Measurements from ENCODE around the gene NCKAP5L. TPM values are rescaled to one million over a fixed set of nuclear protein-coding genes. Genes with fewer than 3 reads are reported as not detected.

Gene NCKAP5L
- total RNA-seq, 2 donors from 2014 or later: 21.2 to 24.1 TPM

DNA sequence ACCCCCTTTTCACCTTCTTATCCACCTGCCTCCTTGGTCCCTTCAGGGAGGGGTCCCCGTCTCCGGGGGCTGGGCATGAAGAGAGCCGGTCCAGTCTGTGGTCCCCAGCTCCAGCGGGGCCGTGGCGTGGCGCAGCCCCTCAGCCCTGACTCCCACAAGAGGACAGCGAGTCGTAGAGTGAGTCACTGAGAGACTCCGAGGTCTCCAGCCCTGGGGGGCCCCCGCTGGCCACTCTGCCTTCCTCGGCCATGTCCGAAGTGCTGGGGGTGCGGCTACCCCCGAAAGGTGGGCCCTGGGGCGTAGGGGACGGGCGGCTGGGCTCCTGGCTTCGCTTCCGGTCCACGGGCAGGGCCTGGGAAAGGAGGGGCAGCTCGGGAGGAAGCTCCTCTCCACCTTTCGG, 36.5 kb downstream of the NCKAP5L start:
- H3K4me3 ChIP-seq (ENCODE audit: low read length): no peak overlapping the region
- TF ChIP-seq, protein P1, sequence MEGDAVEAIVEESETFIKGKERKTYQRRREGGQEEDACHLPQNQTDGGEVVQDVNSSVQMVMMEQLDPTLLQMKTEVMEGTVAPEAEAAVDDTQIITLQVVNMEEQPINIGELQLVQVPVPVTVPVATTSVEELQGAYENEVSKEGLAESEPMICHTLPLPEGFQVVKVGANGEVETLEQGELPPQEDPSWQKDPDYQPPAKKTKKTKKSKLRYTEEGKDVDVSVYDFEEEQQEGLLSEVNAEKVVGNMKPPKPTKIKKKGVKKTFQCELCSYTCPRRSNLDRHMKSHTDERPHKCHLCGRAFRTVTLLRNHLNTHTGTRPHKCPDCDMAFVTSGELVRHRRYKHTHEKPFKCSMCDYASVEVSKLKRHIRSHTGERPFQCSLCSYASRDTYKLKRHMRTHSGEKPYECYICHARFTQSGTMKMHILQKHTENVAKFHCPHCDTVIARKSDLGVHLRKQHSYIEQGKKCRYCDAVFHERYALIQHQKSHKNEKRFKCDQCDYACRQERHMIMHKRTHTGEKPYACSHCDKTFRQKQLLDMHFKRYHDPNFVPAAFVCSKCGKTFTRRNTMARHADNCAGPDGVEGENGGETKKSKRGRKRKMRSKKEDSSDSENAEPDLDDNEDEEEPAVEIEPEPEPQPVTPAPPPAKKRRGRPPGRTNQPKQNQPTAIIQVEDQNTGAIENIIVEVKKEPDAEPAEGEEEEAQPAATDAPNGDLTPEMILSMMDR (conservative IDR thresholded peaks at IDR 0.05): no peak
- H3K9ac ChIP-seq (ENCODE audit: extremely low read depth, low read length, poor library complexity, severe bottlenecking): no peak overlapping the region
- no peaks in the 10 kb centered on the region for H3K4me1 ChIP-seq (ENCODE audit: control insufficient read depth, insufficient read depth, low read length)
- Mint-ChIP-seq H3K36me3 (ENCODE audit: low read depth) (peaks cover 10% of the 10 kb centered on the region), H3K27ac (no peak overlapping the region), H3K4me3 (no peak overlapping the region), H3K9me3 (peaks cover 7% of the 10 kb centered on the region), H3K4me1 (no peaks in the 10 kb centered on the region), H3K27me3 (ENCODE audit: insufficient read depth) (no peaks in the 10 kb centered on the region)
- H3K27me3 ChIP-seq (ENCODE audit: control insufficient read depth, insufficient read depth, low read length, poor library complexity, severe bottlenecking): no peaks in the 10 kb centered on the region
- no peak overlapping the region for H3K27ac ChIP-seq (ENCODE audit: low read depth, low read length)
- no peak for DNase-seq
- H3K36me3 ChIP-seq (ENCODE audit: control insufficient read depth, insufficient read depth, low read length): no peaks in the 10 kb centered on the region
- peaks cover 6% of the 10 kb centered on the region for H3K9me3 ChIP-seq (ENCODE audit: control insufficient read depth, low read length)
- 95 to 98% methylated on average over 18 to 23 of the region's 23 CpGs for WGBS, 2 experiments (ENCODE audit: insufficient coverage in 1 of 2, insufficient read length in 1 of 2)

DNA sequence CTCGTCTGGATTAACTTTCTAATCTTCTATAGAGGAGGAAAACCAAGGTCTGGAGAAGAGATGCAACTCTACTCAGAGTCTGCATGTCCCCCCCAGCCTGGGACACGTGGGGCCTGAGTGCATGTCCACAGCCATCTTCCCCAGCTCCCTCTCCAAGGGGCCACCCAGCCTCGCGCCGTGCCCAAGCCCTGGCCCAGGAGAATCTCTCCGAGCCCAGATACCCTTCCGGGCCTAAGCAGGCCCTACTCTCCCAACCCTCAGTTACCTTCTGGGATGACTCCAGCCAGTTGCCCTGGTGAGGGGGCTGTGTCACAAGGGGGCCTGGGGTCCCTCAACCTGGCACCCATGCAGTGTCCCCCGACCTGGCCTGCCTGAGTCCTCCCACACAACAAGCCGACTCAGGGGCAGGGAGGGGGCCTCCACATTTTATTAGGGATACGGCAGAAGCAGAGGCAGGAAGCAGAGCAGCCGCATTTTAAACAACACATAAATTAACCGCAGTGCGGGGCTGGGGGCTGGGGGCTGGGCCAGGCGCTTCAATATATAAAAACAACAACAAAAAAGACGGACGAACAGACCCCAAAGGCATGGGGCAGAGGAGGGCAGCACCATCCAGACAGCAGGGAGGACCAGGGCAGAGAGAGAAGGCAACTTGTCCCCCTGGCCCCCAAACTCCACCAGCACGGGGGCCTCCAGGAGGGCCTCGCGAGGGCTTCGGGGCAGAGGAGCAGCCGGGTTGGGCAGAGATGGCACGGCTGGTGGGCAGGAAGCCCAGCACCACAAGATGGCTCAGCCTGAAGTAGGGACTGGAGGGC, 37.3 kb downstream of the NCKAP5L start:
- Histone ChIP-seq H3K4me3 (ENCODE audit: low read length) (no peak overlapping the region), H3K9me3 (ENCODE audit: control insufficient read depth, low read length) (peaks cover 6% of the 10 kb centered on the region), H3K36me3 (ENCODE audit: control insufficient read depth, insufficient read depth, low read length) (no peaks in the 10 kb centered on the region), H3K4me1 (ENCODE audit: control insufficient read depth, insufficient read depth, low read length) (no peaks in the 10 kb centered on the region), H3K27me3 (ENCODE audit: control insufficient read depth, insufficient read depth, low read length, poor library complexity, severe bottlenecking) (no peaks in the 10 kb centered on the region), H3K9ac (ENCODE audit: extremely low read depth, low read length, poor library complexity, severe bottlenecking) (no peak overlapping the region), H3K27ac (ENCODE audit: low read depth, low read length) (no peak overlapping the region)
- H3K27me3 Mint-ChIP-seq (ENCODE audit: insufficient read depth): no peaks in the 10 kb centered on the region
- H3K27ac Mint-ChIP-seq: peak overlapping the region; percentile 30
- H3K4me1 Mint-ChIP-seq: no peaks in the 10 kb centered on the region
- H3K4me3 Mint-ChIP-seq: no peak overlapping the region
- DNase-seq: no peak
- WGBS, 2 experiments (ENCODE audit: insufficient coverage in 1 of 2, insufficient read length in 1 of 2): 78 to 94% methylated on average over 5 to 22 of the region's 22 CpGs
- TF ChIP-seq, protein P1 (conservative IDR thresholded peaks at IDR 0.05): no peak
- peaks cover 10% of the 10 kb centered on the region for H3K36me3 Mint-ChIP-seq (ENCODE audit: low read depth)
- peaks cover 7% of the 10 kb centered on the region for H3K9me3 Mint-ChIP-seq

DNA sequence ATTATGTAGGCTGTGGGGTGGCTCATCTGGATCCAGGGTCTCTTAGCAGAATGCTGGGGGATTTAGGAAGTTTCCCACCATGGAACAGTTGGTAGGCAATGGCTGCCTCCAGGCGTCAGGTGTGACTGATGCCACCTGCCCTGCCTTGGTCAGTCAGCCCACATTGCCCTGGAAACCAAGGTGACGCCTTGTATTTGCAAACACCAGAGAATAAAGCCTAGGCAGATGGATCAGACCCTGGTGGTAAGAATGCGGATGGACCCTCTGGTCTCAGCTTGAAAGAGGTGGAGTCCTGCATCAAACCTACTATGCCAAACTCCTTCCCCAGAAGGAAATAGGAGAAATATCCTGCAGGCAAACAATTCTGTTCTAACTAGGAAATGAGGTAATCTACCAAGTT, 38.2 kb downstream of the NCKAP5L start:
- Mint-ChIP-seq H3K4me1 (no peaks in the 10 kb centered on the region), H3K27me3 (ENCODE audit: insufficient read depth) (no peaks in the 10 kb centered on the region), H3K4me3 (no peak overlapping the region), H3K27ac (peak overlapping the region; percentile 52), H3K9me3 (peaks cover 7% of the 10 kb centered on the region), H3K36me3 (ENCODE audit: low read depth) (peaks cover 10% of the 10 kb centered on the region)
- WGBS, 2 experiments (ENCODE audit: insufficient coverage in 1 of 2, insufficient read length in 1 of 2): 89 to 97% methylated on average over 3 of the region's 3 CpGs
- Histone ChIP-seq H3K36me3 (ENCODE audit: control insufficient read depth, insufficient read depth, low read length) (no peaks in the 10 kb centered on the region), H3K4me3 (ENCODE audit: low read length) (no peak overlapping the region), H3K9me3 (ENCODE audit: control insufficient read depth, low read length) (peaks cover 6% of the 10 kb centered on the region), H3K27ac (ENCODE audit: low read depth, low read length) (peak overlapping the region; percentile 18), H3K4me1 (ENCODE audit: control insufficient read depth, insufficient read depth, low read length) (no peaks in the 10 kb centered on the region), H3K9ac (ENCODE audit: extremely low read depth, low read length, poor library complexity, severe bottlenecking) (no peak overlapping the region), H3K27me3 (ENCODE audit: control insufficient read depth, insufficient read depth, low read length, poor library complexity, severe bottlenecking) (no peaks in the 10 kb centered on the region)
- TF ChIP-seq, protein P1 (conservative IDR thresholded peaks at IDR 0.05): peak; percentile 77
- peak; percentile 91 for DNase-seq
